NT2/D1 (cell line): ENCODE results near the gene ATP7A.

Experiments used
- SUZ12 ChIP-seq: IDR thresholded peaks from 2 replicates; pipeline ENCODE4 v1.6.1; 2011; ENCODE audit not compliant: insufficient read length, insufficient read depth; ENCODE audit errors: extremely low read depth
- YY1 ChIP-seq: IDR thresholded peaks from 2 replicates; pipeline ENCODE4 v1.6.1; 2011; ENCODE audit not compliant: insufficient read length, insufficient read depth
- ZNF274 ChIP-seq: IDR thresholded peaks from 2 replicates; pipeline ENCODE4 v1.6.1; 2011; ENCODE audit warnings: mild to moderate bottlenecking, low read depth, low read length

GRCh38 chrX:78098108-78098507, 187.6 kb downstream of the ATP7A start:
- no peak for TF ChIP-seq YY1
- no peak for TF ChIP-seq ZNF274
- TF ChIP-seq SUZ12 = no peak
